Measurements from ENCODE around the gene POLR2L.

POLR2L gene

GRCh38 chr11:824942-825341 is 17.4 kb downstream of the POLR2L start:
- H3K4me3 ChIP-seq (ENCODE audit: low read depth, low read length) = no peak overlapping the region
- no peak for DNase-seq (ENCODE audit: low read depth, low spot score)
- in situ Hi-C loops (cut with HindIII; ENCODE audit: low sequenced_read_pairs) = no loop called here
- no peak for TF ChIP-seq CTCF (IDR thresholded peaks at IDR 0.05; ENCODE audit: low read depth, low read length)

GRCh38 chr11:824292-824880 is 17.9 kb downstream of the POLR2L start:
- no peak for TF ChIP-seq CTCF (IDR thresholded peaks at IDR 0.05; ENCODE audit: low read depth, low read length)

GRCh38 chr11:823441-824291 is 18.7 kb downstream of the POLR2L start:
- in situ Hi-C loops (cut with HindIII; ENCODE audit: low sequenced_read_pairs) = no loop called here

More at GRCh38 chr11:824292-824880, 17.9 kb downstream of the POLR2L start:
- H3K4me3 ChIP-seq (ENCODE audit: low read depth, low read length) = no peak overlapping the region
- in situ Hi-C loops (cut with HindIII; ENCODE audit: low sequenced_read_pairs) = no loop called here
- no peak for DNase-seq (ENCODE audit: low read depth, low spot score)

GRCh38 chr11:821512-822371 is 20.6 kb downstream of the POLR2L start:
- TF ChIP-seq CTCF (IDR thresholded peaks at IDR 0.05; ENCODE audit: low read depth, low read length) = no peak
- H3K4me3 ChIP-seq (ENCODE audit: low read depth, low read length) = no peak overlapping the region
- in situ Hi-C loops (cut with HindIII; ENCODE audit: low sequenced_read_pairs) = no loop called here
- DNase-seq (ENCODE audit: low read depth, low spot score) = no peak

More at GRCh38 chr11:823441-824291, 18.7 kb downstream of the POLR2L start:
- no peak for TF ChIP-seq CTCF (IDR thresholded peaks at IDR 0.05; ENCODE audit: low read depth, low read length)
- DNase-seq (ENCODE audit: low read depth, low spot score) = no peak
- no peak overlapping the region for H3K4me3 ChIP-seq (ENCODE audit: low read depth, low read length)

GRCh38 chr11:820655-821511 is 21.4 kb downstream of the POLR2L start:
- in situ Hi-C loops (cut with HindIII; ENCODE audit: low sequenced_read_pairs) = no loop called here
- DNase-seq (ENCODE audit: low read depth, low spot score) = no peak
- TF ChIP-seq CTCF (IDR thresholded peaks at IDR 0.05; ENCODE audit: low read depth, low read length) = no peak
- peak overlapping the region; percentile 62 for H3K4me3 ChIP-seq (ENCODE audit: low read depth, low read length)

All from astrocyte of the spinal cord (primary cell).